K562 (cell line): Measurements from ENCODE around the gene DCAF17.

ENCODE experiments used
- ATF7 ChIP-seq: fragments of 450-650 bp; IDR thresholded peaks from 2 replicates; pipeline ENCODE4 v1.7.1; 2014; ENCODE audit warnings: mild to moderate bottlenecking, moderate library complexity
- CHD1 ChIP-seq: fragments of 200-600 bp; sonication (generic); IDR thresholded peaks from one replicate; pipeline ENCODE4 v1.6.1; 2012; ENCODE audit warnings: mild to moderate bottlenecking, moderate library complexity, low read length, inconsistent platforms
- CTCF ChIP-seq, 3 experiments: IDR thresholded peaks in 2 of 3; conservative IDR thresholded peaks in 1 of 3; 2 replicates each; pipeline ENCODE4 v1.5.1; 2011 to 2012; ENCODE audit warnings: low read length in 3 of 3, mild to moderate bottlenecking in 3 of 3, control low read depth in 2 of 3, improper control_type of control experiment in 1 of 3, inconsistent platforms in 1 of 3, low read depth in 1 of 3, mixed read lengths in 1 of 3, moderate library complexity in 1 of 3; ENCODE audit not compliant: insufficient read depth in 2 of 3
- DNMT1 ChIP-seq: fragments of 450-650 bp; IDR thresholded peaks from 2 replicates; pipeline ENCODE4 v1.6.1; 2016; ENCODE audit warnings: antibody characterized with exemption, mild to moderate bottlenecking
- GTF2F1 ChIP-seq: IDR thresholded peaks from 2 replicates; pipeline ENCODE4 v1.6.1; 2011; ENCODE audit warnings: low read depth, low read length, improper control_type of control experiment
- POLR2A ChIP-seq: fragments of 450-650 bp; conservative IDR thresholded peaks from 2 replicates; pipeline ENCODE4 v1.6.1; 2016
- POLR2AphosphoS5 ChIP-seq: IDR thresholded peaks from 2 replicates; pipeline ENCODE4 v1.6.1; 2011; ENCODE audit warnings: mild to moderate bottlenecking, low read depth, low read length, moderate library complexity; ENCODE audit not compliant: control insufficient read depth, insufficient read depth
- RAD51 ChIP-seq: fragments of 450-650 bp; IDR thresholded peaks from 2 replicates; pipeline ENCODE4 v1.7.1; 2016; ENCODE audit warnings: low read depth, mild to moderate bottlenecking, borderline replicate concordance
- ZBTB7A ChIP-seq: IDR thresholded peaks from 2 replicates; pipeline ENCODE4 v1.6.1; 2011; ENCODE audit warnings: low read depth, mild to moderate bottlenecking, low read length, moderate library complexity, borderline replicate concordance; ENCODE audit not compliant: control insufficient read depth
- ZKSCAN8 ChIP-seq: fragments of 200-800 bp; sonication (Bioruptor generic); IDR thresholded peaks from 2 replicates; pipeline ENCODE4 v1.6.1; 2016; ENCODE audit warnings: missing genetic modification characterization, missing compliant biosample characterization
- ZSCAN29 ChIP-seq: fragments of 450-650 bp; IDR thresholded peaks from 2 replicates; pipeline ENCODE4 v1.6.1; 2017

GRCh38 chr2:171419333-171419732, 14.7 kb upstream of the DCAF17 start:
- TF ChIP-seq ATF7 = no peak
- TF ChIP-seq CTCF (IDR thresholded peaks at IDR 0.05 in 2 of 3, conservative IDR thresholded peaks at IDR 0.05 in 1 of 3; ENCODE audit: insufficient read depth in 2 of 3, low read depth in 1 of 3, low read length in 3 of 3) = no peak
- no peak for TF ChIP-seq GTF2F1
- no peak for TF ChIP-seq ZKSCAN8 (CRISPR knock-in tag)
- TF ChIP-seq ZBTB7A = no peak
- TF ChIP-seq DNMT1 = no peak
- no peak for TF ChIP-seq POLR2AphosphoS5
- no peak for TF ChIP-seq POLR2A
- TF ChIP-seq ZSCAN29 = no peak
- TF ChIP-seq RAD51 = no peak
- no peak for TF ChIP-seq CHD1
